CD1c-positive myeloid dendritic cell (primary cell): ENCODE results near the gene F12.
A peak's percentile ranks its signal among the peaks of the same experiment; 100 is the strongest.
"Not testable (repeated sequence)": the region's sequence is repeated elsewhere in the genome, so short reads cannot be mapped to it uniquely, and the experiment has no call there.

Experiments
- DNase-seq: peaks from one replicate; pipeline ENCODE4 v3.0.0-alpha.2; 2016; ENCODE audit errors: extremely low spot score

Gene F12

GRCh38 chr5:177432143-177432838 lies 22.9 kb upstream of the F12 start:
- DNase-seq, result no peak

- peak; percentile 63 for DNase-seq
These were observed 22.2 kb upstream of the F12 start for GRCh38 chr5:177431317-177432142.

- no peak for DNase-seq
These were observed 21.6 kb upstream of the F12 start for GRCh38 chr5:177430972-177431316.

GRCh38 chr5:177430140-177430951 lies 21.0 kb upstream of the F12 start:
- no peak for DNase-seq

GRCh38 chr5:177429248-177430040 lies 20.1 kb upstream of the F12 start:
- peak; percentile 96 for DNase-seq

GRCh38 chr5:177428574-177429217 lies 19.3 kb upstream of the F12 start:
- peak; percentile 55 for DNase-seq

- DNase-seq, result peak; percentile 55
These were observed 18.7 kb upstream of the F12 start for GRCh38 chr5:177427919-177428573.

GRCh38 chr5:177427211-177427822 lies 18.0 kb upstream of the F12 start:
- DNase-seq, result peak; percentile 16

GRCh38 chr5:177426566-177427210 lies 17.3 kb upstream of the F12 start, which contains the start of gene GRK6:
TSS of gene GRK6 (plus strand) at chr5:177426676. CDS start at chr5:177426846, 170 bp downstream.
- DNase-seq, result peak; percentile 46

- peak; percentile 100 for DNase-seq
These were observed 16.6 kb upstream of the F12 start for GRCh38 chr5:177425801-177426565.

- no peak for DNase-seq
These were observed 15.9 kb upstream of the F12 start for GRCh38 chr5:177425196-177425800.

- no peak for DNase-seq
These were observed 14.3 kb upstream of the F12 start for GRCh38 chr5:177423671-177424070.

GRCh38 chr5:177421062-177421798 lies 11.9 kb upstream of the F12 start:
- no peak for DNase-seq

- not testable (repeated sequence) for DNase-seq
These were observed 11.1 kb upstream of the F12 start for GRCh38 chr5:177420472-177420871.

- DNase-seq, result no peak
These were observed 9.7 kb upstream of the F12 start for GRCh38 chr5:177419046-177419445.

GRCh38 chr5:177417081-177417480 lies 7.7 kb upstream of the F12 start:
- DNase-seq, result not testable (repeated sequence)

- no peak for DNase-seq
These were observed 5.1 kb upstream of the F12 start for GRCh38 chr5:177414481-177414880.
